ENCODE results near the gene AK5.

AK5 gene

GRCh38 chr1:77433934-77434333 is 152.1 kb downstream of the AK5 start:
- DNase-seq (ENCODE audit: low read depth in 1 of 2, low spot score in 1 of 2), result no peak

DNA sequence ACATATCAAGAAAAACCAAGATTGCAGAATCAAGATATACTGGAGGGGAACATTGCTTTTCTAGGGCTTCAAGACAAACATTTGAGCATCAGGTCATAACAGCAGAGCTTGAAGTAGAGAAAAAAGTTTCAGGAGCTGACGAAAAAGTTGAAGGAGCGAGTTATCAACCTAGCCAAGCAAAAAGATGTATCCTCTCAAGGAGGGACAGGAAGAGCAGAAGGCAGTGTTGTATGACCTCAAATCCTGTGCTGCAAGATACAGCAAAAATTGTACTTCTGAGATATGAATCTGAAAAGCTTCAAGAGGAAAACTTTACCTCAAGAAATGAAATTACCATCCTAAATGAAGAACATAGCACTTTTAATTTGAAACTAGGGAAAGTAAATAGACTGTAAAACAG is 153.1 kb downstream of the AK5 start:
- DNase-seq (ENCODE audit: low read depth in 1 of 2, low spot score in 1 of 2), result no peak

- DNase-seq (ENCODE audit: low read depth in 1 of 2, low spot score in 1 of 2), result no peak
Measured at GRCh38 chr1:77438236-77438913, 156.6 kb downstream of the AK5 start.

GRCh38 chr1:77446841-77447555 is 165.2 kb downstream of the AK5 start:
- DNase-seq (ENCODE audit: low read depth in 1 of 2, low spot score in 1 of 2), result no peak

- DNase-seq (ENCODE audit: low read depth in 1 of 2, low spot score in 1 of 2), result no peak
Measured at GRCh38 chr1:77447669-77448068, 165.8 kb downstream of the AK5 start.

- no peak for DNase-seq (ENCODE audit: low read depth in 1 of 2, low spot score in 1 of 2)
Measured at GRCh38 chr1:77459881-77460280, 178.1 kb downstream of the AK5 start.

DNA sequence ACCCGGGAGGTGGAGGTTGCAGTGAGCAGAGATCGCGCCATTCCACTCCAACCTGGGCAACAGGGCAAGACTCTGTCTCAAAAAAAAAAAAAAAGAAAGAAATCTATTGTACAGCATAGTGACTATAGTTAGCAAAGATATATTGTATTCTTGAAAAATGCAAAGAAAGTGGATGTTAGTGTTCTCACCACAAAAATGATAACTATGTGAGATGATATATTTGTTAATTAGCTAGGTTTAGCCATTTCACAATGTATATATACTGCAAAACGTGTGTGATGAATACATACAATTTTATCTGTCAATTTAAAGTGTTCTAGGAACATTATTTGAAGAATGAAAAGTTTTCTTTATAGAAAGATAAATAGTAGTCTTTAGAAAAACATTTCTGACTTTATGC is 179.9 kb downstream of the AK5 start:
- no peak for DNase-seq (ENCODE audit: low read depth in 1 of 2, low spot score in 1 of 2)

- no peak for DNase-seq (ENCODE audit: low read depth in 1 of 2, low spot score in 1 of 2)
Measured at GRCh38 chr1:77463216-77463615, 181.4 kb downstream of the AK5 start.

GRCh38 chr1:77465139-77465538 is 183.3 kb downstream of the AK5 start:
- no peak for DNase-seq (ENCODE audit: low read depth in 1 of 2, low spot score in 1 of 2)

GRCh38 chr1:77465922-77466321 is 184.1 kb downstream of the AK5 start:
- DNase-seq (ENCODE audit: low read depth in 1 of 2, low spot score in 1 of 2), result no peak

DNA sequence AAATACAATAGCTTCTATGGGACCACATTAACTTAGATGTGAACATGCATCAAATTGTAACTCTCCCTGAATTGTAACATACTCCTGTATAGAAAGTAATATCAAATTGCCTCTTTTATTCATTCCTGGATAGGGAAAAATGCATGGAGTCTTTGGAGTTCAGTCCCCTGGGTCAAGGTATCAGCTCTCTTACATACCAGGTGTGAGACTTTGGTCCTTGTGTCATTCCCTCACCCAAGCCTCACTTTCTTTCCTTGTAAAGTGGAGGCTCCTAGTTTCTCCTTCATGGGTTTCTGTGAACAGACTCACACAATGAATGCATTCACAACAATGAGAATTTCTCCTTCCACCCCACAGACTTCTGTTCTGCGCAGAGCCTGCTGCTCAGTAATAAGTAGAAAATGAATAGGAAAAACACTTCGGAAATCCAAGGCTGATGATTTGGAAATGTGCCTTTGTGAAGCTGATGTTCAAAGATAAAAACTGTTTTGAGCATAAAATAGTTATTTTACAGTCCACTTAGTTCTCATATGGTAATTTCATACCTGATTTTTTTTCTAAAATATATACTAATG is 185.3 kb downstream of the AK5 start:
- no peak for DNase-seq (ENCODE audit: low read depth in 1 of 2, low spot score in 1 of 2)

DNA sequence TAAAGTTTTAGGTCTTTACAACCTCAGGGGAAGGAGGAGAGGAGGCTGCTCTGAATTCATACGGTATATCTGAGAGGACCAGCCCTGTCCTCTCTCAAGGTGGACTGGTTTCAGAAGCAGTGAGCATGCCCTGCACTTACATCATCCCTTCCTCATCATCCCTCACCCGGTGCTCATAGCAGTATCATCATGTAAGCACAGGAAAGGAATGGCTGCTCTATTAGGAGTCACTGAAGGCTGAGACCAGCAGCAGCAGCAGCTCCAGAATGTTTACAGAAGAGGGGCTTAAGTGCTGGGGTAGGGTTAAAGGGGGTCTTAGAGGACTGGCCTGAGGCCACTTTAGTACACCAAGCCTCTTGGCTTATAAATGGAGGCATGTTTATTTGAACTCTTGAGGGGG is 185.9 kb downstream of the AK5 start:
- no peak for DNase-seq (ENCODE audit: low read depth in 1 of 2, low spot score in 1 of 2)

- no peak for DNase-seq (ENCODE audit: low read depth in 1 of 2, low spot score in 1 of 2)
Measured at GRCh38 chr1:77468257-77468948, 186.6 kb downstream of the AK5 start.

DNA sequence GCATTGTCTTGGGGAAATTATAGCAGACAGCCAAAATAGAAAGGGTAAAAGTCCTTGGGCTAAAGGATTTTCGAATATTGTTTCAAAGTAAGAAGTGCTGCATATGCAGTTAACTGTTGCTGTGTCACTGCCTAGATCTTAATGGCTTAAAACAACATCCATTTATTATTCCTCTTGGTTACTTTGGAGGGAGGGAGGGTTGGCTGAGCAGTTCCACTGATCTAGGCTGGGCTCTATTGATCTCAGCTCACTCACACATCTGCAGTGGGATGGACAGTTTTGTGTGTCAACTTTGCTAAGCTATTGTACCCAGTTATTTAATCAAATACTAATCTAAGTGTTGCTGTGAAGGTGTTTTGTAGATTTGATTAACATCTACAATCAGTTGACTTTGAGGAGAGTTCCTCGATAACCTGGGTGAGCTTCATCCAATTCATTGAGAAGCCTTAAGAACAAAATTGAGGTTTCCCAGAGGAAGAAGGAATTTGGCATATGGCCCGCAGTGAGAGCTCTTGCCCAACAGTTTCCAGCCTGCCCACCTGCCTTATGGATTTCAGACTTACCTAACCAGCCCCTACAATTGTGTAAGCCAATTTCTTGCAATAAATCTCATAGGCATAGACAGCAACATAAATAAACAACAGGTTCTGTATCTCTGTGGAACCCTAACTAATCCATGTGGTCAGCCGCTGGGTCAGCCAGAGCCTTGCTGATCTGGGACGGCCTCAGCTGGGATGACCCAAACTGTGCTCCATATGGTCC is 187.3 kb downstream of the AK5 start:
- DNase-seq (ENCODE audit: low read depth in 1 of 2, low spot score in 1 of 2), result no peak

- DNase-seq (ENCODE audit: low read depth in 1 of 2, low spot score in 1 of 2), result no peak
Measured at GRCh38 chr1:77471691-77472090, 189.9 kb downstream of the AK5 start.

- no peak for DNase-seq (ENCODE audit: low read depth in 1 of 2, low spot score in 1 of 2)
Measured at GRCh38 chr1:77473690-77474089, 191.9 kb downstream of the AK5 start.

GRCh38 chr1:77475641-77476040 is 193.8 kb downstream of the AK5 start:
- no peak for DNase-seq (ENCODE audit: low read depth in 1 of 2, low spot score in 1 of 2)

DNA sequence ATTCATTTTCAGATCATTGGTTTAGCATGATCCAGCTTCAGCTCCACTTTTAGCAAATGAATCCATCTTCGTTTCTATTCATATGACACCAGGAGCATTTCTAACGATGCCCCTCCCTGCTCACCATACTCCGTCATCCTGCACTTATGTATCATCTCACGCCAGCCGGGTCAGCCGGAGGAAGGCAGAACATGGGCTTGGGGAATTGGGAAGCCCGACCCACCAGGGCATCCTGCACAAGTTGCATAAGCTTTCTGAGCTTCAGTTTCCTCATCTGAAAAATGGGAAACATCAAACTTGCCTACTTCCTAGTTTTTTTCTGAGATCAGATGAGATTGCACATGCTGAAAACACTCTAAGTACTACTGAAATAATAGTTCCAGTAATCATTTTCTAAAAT is 194.7 kb downstream of the AK5 start:
- no peak for DNase-seq (ENCODE audit: low read depth in 1 of 2, low spot score in 1 of 2)

DNA sequence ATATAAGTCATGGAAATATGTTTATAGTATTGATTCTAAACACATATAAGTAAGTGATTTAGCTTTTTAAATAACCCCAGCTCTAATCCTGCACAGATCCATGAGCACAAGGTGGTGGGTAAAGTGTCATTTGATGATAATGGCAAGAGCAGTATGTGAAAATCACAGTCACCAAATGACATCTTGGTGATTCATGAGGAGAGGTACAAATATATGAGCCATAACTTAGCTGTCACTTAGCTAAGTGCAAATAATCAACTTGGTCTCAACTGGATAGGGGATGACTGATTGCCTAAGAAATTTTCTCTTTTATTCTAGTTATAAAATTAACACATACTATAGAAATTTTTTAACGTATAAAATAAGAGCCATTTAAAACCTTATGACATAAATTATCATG is 202.5 kb downstream of the AK5 start:
- no peak for DNase-seq (ENCODE audit: low read depth in 1 of 2, low spot score in 1 of 2)

DNA sequence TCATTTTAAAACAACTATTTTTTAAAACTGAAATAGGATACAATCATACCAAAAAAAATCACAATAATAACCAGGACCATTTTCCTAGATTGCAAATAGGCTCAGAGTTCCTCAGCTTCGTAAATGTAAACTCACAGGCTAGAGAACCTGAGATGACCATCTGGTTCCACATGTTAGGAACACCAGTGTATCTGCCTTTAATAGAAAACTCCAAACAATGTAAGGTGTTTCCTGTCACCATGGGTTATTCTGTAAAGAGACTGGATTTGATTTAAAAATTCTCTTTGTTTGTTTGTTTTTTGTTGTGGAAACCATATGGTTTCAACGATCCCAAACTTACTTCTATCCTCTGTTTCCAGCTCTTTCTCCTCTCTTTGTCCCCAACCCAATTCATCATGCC is 203.1 kb downstream of the AK5 start:
- no peak for DNase-seq (ENCODE audit: low read depth in 1 of 2, low spot score in 1 of 2)

GRCh38 chr1:77487631-77488030 is 205.8 kb downstream of the AK5 start:
- no peak for DNase-seq (ENCODE audit: low read depth in 1 of 2, low spot score in 1 of 2)

All from activated CD4-positive, alpha-beta T cell treated with anti-CD3 and anti-CD28 coated beads, Interleukin-2, amount 50 U/mL, for 24 hours (primary cell).